ENCODE results near the gene MUC5AC. TPM values are rescaled to one million over a fixed set of nuclear protein-coding genes. Genes with fewer than 3 reads are reported as not detected.

The MUC5AC gene
- total RNA-seq, 2 donors from 2014 or later, result not detected

DNA sequence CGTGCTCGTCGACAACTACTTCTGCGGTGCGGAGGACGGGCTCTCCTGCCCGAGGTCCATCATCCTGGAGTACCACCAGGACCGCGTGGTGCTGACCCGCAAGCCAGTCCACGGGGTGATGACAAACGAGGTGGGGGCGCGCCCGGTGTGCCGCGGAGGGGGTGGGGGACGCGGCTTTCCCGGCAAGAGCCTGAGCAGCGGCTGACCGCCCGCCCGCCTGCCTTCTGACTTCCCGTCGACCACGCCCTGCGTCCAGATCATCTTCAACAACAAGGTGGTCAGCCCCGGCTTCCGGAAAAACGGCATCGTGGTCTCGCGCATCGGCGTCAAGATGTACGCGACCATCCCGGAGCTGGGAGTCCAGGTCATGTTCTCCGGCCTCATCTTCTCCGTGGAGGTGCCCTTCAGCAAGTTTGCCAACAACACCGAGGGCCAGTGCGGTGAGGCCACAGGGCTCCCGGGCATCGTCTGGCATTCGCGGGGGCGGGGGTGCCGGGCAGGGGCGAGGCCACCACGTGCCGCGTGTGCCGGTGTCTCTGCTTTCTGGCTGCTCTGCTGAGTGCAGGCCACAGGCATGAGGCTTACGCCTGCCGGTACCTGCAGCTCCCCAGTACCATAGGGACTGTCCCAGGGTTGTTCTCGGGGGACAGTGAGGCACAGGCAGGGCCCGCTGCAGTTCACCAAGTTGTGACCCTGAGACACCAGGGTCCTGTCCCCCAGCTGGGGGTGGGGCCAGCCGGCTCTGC, 36.7 kb downstream of the MUC5AC start:
- Histone ChIP-seq H3K27me3 (ENCODE audit: control insufficient read depth, insufficient read depth, low read length, poor library complexity, severe bottlenecking) (no peaks in the 10 kb centered on the region), H3K9ac (ENCODE audit: extremely low read depth, low read length, poor library complexity, severe bottlenecking) (no peak overlapping the region), H3K4me1 (ENCODE audit: control insufficient read depth, insufficient read depth, low read length) (no peaks in the 10 kb centered on the region), H3K9me3 (ENCODE audit: control insufficient read depth, low read length) (no peaks in the 10 kb centered on the region), H3K36me3 (ENCODE audit: control insufficient read depth, insufficient read depth, low read length) (no peaks in the 10 kb centered on the region), H3K4me3 (ENCODE audit: low read length) (no peak overlapping the region), H3K27ac (ENCODE audit: low read depth, low read length) (no peak overlapping the region)
- no peak overlapping the region for H3K27ac Mint-ChIP-seq
- no peaks in the 10 kb centered on the region for H3K9me3 Mint-ChIP-seq
- H3K4me3 Mint-ChIP-seq, result no peak overlapping the region
- no peaks in the 10 kb centered on the region for H3K36me3 Mint-ChIP-seq (ENCODE audit: low read depth)
- TF ChIP-seq, protein P1, sequence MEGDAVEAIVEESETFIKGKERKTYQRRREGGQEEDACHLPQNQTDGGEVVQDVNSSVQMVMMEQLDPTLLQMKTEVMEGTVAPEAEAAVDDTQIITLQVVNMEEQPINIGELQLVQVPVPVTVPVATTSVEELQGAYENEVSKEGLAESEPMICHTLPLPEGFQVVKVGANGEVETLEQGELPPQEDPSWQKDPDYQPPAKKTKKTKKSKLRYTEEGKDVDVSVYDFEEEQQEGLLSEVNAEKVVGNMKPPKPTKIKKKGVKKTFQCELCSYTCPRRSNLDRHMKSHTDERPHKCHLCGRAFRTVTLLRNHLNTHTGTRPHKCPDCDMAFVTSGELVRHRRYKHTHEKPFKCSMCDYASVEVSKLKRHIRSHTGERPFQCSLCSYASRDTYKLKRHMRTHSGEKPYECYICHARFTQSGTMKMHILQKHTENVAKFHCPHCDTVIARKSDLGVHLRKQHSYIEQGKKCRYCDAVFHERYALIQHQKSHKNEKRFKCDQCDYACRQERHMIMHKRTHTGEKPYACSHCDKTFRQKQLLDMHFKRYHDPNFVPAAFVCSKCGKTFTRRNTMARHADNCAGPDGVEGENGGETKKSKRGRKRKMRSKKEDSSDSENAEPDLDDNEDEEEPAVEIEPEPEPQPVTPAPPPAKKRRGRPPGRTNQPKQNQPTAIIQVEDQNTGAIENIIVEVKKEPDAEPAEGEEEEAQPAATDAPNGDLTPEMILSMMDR (conservative IDR thresholded peaks at IDR 0.05), result no peak
- no peaks in the 10 kb centered on the region for H3K4me1 Mint-ChIP-seq
- 93 to 96% methylated on average over 45 to 59 of the region's 59 CpGs for WGBS, 2 experiments (ENCODE audit: insufficient coverage in 1 of 2, insufficient read length in 1 of 2)
- H3K27me3 Mint-ChIP-seq (ENCODE audit: insufficient read depth), result no peaks in the 10 kb centered on the region
- DNase-seq, result peak; percentile 24

DNA sequence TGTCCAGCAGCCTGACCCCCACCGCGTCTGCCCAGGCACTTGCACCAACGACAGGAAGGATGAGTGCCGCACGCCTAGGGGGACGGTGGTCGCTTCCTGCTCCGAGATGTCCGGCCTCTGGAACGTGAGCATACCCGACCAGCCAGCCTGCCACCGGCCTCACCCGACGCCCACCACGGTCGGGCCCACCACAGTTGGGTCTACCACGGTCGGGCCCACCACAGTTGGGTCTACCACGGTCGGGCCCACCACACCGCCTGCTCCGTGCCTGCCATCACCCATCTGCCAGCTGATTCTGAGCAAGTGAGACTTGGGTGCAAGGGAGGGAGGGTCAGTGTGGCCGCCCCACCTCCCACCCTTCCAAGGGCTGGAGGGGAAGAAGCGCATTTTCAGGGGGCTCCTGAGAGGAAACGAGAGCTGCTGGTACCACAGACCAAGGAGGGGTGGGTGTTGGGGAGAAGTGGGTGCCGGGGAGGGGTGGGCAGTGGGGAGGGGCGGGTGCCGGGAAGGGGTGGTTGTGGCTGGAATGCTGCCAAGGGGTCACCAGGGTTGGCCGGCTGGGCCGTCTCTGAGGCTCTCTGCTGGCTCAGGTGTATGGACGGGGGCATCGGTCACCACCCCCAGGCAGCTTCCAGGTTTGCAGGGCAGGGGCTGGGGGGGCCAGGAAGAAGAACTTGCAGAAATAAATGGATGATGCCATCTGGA, 37.4 kb downstream of the MUC5AC start:
- 86 to 92% methylated on average over 20 to 30 of the region's 32 CpGs for WGBS, 2 experiments (ENCODE audit: insufficient coverage in 1 of 2, insufficient read length in 1 of 2)
- no peak overlapping the region for H3K9ac ChIP-seq (ENCODE audit: extremely low read depth, low read length, poor library complexity, severe bottlenecking)
- Mint-ChIP-seq H3K4me3 (no peak overlapping the region), H3K9me3 (no peaks in the 10 kb centered on the region), H3K36me3 (ENCODE audit: low read depth) (no peaks in the 10 kb centered on the region), H3K27me3 (ENCODE audit: insufficient read depth) (no peaks in the 10 kb centered on the region), H3K4me1 (no peaks in the 10 kb centered on the region), H3K27ac (no peak overlapping the region)
- no peak overlapping the region for H3K27ac ChIP-seq (ENCODE audit: low read depth, low read length)
- H3K4me3 ChIP-seq (ENCODE audit: low read length), result no peak overlapping the region
- H3K36me3 ChIP-seq (ENCODE audit: control insufficient read depth, insufficient read depth, low read length), result no peaks in the 10 kb centered on the region
- DNase-seq, result peak; percentile 13
- no peaks in the 10 kb centered on the region for H3K4me1 ChIP-seq (ENCODE audit: control insufficient read depth, insufficient read depth, low read length)
- TF ChIP-seq, protein P1 (conservative IDR thresholded peaks at IDR 0.05), result no peak
- H3K27me3 ChIP-seq (ENCODE audit: control insufficient read depth, insufficient read depth, low read length, poor library complexity, severe bottlenecking), result no peaks in the 10 kb centered on the region
- no peaks in the 10 kb centered on the region for H3K9me3 ChIP-seq (ENCODE audit: control insufficient read depth, low read length)

DNA sequence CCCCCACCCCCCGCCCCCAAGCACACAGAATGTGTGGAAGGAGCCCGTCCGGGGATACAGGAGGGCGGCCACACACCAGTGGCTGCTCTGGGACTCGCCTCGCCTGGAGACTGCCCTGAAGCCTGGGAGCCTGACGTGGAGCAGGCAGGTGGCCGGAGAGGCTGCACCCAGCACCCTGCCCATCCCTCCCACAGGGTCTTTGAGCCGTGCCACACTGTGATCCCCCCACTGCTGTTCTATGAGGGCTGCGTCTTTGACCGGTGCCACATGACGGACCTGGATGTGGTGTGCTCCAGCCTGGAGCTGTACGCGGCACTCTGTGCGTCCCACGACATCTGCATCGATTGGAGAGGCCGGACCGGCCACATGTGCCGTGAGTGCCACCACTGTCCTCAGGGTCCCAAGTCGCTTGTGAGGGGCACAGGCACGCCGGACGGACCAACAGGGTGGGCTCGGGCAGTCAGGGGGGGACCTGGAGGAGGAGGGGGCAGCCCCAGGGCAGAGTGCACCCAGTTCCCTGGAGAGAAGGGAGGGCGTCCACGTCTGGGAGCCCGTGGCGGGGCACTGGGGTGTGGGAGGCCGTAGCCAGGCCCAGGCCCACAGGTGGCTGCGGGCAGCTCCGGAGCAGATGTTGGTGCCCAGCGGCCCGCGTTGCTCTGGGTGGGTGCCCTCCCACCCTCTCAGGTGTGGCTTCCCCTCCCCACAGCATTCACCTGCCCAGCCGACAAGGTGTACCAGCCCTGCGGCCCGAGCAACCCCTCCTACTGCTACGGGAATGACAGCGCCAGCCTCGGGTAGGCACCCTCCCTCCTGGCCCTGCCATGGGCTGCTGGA, 38.1 kb downstream of the MUC5AC start:
- WGBS, 2 experiments (ENCODE audit: insufficient coverage in 1 of 2, insufficient read length in 1 of 2), result 90 to 96% methylated on average over 17 to 37 of the region's 41 CpGs
- peak; percentile 20 for DNase-seq
- Histone ChIP-seq H3K4me1 (ENCODE audit: control insufficient read depth, insufficient read depth, low read length) (no peaks in the 10 kb centered on the region), H3K9me3 (ENCODE audit: control insufficient read depth, low read length) (no peaks in the 10 kb centered on the region), H3K9ac (ENCODE audit: extremely low read depth, low read length, poor library complexity, severe bottlenecking) (no peak overlapping the region), H3K4me3 (ENCODE audit: low read length) (no peak overlapping the region), H3K27me3 (ENCODE audit: control insufficient read depth, insufficient read depth, low read length, poor library complexity, severe bottlenecking) (no peaks in the 10 kb centered on the region), H3K36me3 (ENCODE audit: control insufficient read depth, insufficient read depth, low read length) (no peaks in the 10 kb centered on the region), H3K27ac (ENCODE audit: low read depth, low read length) (no peak overlapping the region)
- Mint-ChIP-seq H3K9me3 (no peaks in the 10 kb centered on the region), H3K27me3 (ENCODE audit: insufficient read depth) (no peaks in the 10 kb centered on the region), H3K4me1 (no peaks in the 10 kb centered on the region), H3K4me3 (no peak overlapping the region), H3K27ac (no peak overlapping the region), H3K36me3 (ENCODE audit: low read depth) (no peaks in the 10 kb centered on the region)
- TF ChIP-seq, protein P1 (conservative IDR thresholded peaks at IDR 0.05), result no peak
